IPS DF 4.7 (cell line): ENCODE results near the gene LRRC75B.
"Not testable (repeated sequence)": the region's sequence is repeated elsewhere in the genome, so short reads cannot be mapped to it uniquely, and the experiment has no call there.

Experiments
- DNase-seq: peaks from one replicate; pipeline ENCODE4 v3.0.0-alpha.2; 2013; ENCODE audit warnings: low spot score; ENCODE audit errors: extremely low read depth

LRRC75B gene, protein sequence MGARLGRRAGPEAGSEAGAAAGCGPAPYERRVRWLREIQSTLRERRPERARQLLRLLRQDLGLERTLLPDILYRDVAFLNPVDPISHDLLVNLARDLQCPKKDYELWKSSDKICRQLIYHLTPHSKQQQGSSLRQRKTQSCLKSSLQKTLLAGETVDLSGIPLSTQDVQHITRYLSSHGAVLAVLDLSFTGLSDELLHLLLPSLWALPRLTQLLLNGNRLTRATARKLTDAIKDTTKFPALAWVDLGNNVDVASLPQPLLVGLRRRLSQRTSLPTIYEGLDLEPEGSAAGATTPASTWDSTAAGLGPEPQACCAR

DNA sequence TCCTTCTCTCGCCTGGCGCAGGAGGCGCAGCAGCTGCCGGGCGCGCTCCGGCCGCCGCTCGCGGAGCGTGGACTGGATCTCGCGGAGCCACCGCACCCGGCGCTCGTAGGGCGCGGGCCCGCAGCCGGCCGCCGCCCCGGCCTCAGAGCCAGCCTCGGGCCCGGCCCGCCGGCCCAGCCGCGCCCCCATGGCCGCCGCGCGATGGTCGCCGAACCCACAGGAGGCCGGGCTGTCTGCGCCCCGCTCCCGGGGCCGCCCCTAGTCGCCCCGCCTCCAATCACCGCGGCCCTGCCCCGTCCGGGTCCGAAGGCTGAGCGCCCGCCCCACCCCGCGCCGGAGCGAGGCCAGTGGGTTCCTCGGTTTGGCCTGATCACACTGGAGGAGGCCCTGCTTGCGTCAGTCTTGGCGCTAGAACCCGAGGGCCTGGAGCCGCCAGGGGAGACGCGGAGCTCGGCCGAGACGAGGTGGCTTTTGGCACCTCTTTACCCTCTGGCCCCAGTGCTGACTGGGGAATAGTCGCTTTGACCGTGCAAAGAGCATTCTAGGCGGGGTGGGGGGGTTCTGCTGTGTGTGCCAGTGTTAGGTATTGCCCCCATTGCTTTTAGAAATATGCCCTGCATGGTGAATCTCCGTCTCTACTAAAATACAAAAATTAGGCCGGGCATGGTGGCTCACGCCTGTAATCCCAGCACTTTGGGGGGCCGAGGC is at the start of gene LRRC75B:
Gene LRRC75B (minus strand): TSS at position 223 of the 708 bp plus-strand sequence. CDS start 34 bp downstream, at position 189.
- no peak for DNase-seq

DNA sequence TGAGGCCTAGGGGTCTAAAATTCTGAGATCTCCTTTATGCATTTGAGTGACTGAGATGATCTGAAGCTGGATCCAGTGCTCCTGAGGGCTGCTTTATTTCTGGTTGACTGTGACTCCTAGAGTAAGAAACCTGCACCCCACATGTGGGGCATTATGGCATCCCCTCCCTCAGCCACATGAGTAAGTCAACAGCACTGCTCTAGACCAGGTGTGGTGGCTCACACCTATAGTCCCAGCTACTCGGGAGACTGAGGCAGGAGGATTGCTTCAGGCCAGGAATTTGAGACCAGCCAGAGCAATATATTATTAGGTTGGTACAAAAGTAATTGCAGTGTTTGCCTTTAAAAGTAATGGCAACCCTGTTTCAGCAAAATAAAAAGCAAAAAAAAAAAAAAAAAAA is 49.4 kb upstream of the LRRC75B start:
- not testable (repeated sequence) for DNase-seq

DNA sequence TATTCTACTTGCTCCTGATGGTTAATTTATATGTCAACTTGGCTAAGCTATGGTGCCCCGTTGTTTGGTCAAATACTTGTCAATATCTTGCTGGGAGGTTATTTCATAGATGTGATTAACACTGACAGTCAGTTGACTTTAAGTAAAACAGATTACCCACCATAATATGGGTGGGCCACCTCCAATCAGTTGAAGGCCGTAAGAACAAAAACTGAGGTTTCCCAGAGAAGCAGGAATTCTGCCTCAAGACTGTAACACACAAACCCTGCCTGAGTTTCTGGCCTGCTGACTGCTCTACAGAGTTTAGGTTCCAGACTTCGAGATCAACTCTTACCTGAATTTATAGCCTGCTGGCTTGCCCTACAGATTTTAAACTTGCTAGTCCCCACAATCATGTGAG is 43.6 kb upstream of the LRRC75B start:
- not testable (repeated sequence) for DNase-seq

DNA sequence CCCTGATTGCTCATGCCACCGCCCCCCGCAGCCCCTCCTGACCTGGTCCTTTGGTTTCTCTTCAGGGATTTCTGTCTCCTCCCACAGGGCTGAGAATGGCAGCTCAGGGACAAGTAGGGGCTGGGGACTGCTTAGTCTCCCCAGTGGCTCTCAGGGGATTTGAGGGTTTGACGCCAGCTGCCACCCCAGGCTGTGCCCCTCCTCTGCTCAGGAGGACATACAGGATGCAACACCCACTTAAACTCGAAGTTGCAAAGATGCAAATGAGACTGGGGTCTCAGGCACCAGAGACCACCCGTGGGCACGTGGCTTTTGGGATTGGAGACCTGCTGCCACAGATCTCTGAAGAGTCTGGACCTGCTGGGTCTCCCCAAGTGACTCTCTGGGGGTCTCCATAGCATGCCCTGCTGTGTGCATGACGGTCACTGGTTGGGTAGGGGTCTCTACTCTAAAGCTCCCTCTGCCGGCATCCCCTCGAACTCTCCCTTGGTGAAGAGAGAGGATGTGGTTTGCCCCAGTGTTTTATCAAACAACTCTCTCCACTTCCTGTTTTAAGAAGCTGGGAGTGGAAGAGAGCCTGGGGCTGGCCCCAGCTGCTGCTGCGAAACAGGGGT is 42.0 kb upstream of the LRRC75B start:
- not testable (repeated sequence) for DNase-seq

DNA sequence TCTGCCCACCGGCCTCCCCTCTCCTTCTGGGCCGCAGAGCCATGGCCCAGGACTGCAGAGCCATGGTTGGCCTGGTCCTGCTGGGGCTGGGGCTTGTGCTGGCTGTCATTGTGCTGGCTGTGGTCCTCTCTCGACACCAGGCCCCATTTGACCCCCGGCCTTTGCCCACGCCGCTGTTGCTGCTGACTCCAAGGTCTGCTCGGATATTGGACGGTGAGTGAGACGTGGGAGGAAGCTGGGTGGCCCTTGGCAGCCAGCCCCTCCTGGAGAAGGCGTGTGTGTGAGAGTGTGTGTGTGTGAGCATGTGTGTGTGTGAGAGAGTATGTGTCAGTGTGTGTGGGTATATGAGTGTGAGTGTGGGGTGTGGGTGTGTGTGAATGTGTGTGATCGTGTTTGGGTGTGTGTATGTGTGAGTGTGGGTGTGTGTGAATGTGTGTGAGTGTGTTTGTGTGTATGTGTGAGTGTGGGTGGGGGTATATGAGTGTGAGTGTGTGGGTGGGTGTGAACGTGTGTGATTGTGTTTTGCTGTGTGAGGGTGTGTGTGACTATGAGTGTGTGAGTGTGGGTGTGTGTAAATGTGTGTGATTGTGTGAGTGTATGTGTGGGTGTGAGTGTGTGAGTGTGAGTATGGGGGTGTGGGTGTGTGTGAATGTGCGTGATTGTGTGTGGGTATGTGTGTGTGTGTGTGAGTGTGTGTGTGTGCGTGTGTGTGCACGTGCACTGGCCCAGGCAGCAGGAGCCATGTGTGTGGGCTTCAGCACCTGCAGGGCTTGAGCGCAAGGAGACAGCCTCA is 40.6 kb upstream of the LRRC75B start:
- not testable (repeated sequence) for DNase-seq

DNA sequence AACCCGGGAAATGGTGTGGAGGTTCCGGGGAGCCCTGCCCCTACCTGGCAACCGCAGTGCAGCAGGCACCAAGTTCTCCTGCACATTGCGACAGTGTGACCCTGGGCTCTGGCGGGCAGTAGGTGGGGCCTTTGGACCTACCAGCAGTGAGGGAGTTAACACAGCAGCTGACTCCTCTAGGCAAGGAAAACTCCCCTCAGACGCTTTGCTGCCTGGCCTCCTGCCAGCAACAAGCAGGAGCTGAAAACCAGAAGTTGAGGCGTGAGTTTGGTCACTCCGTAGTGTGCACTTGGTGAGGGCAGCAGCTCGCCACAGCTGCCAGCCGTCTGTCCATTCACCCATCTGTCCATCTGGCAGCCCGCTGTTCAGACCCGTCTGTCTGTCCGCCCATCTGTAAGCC is 39.8 kb upstream of the LRRC75B start:
- not testable (repeated sequence) for DNase-seq

DNA sequence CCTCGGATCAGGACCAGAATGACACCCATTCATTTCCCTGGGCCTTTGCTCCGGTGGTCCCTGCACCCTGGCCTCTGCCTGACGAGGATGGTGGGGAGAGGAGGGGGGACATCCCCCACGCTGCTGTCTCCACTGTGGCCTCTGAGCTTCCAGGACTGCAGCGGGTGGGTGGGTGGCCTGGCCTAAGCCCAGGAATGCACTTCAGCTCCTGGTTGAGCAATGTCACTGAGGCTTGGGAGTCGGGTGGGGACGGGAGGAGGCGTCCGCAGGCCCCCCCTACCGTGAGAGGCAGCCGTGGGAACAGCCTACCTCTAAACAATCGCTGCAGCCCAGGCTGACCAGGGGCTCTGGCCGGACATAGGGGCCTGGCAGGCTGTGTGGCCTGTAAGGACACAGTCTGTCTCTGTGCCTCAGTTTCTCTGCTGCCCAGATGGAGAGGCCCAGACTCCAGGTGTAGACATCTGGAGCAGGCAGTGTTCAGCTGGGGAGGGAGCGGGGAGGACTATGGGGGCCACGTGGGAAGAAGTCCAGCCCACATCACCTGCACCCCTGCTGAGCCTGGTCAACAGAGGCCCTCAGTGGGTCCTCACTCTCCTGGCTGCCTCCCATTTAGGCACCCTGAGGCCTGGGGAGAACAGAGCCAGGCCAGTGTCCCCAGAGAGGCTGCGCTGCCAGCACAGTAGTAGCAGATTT is 38.7 kb upstream of the LRRC75B start:
- not testable (repeated sequence) for DNase-seq

DNA sequence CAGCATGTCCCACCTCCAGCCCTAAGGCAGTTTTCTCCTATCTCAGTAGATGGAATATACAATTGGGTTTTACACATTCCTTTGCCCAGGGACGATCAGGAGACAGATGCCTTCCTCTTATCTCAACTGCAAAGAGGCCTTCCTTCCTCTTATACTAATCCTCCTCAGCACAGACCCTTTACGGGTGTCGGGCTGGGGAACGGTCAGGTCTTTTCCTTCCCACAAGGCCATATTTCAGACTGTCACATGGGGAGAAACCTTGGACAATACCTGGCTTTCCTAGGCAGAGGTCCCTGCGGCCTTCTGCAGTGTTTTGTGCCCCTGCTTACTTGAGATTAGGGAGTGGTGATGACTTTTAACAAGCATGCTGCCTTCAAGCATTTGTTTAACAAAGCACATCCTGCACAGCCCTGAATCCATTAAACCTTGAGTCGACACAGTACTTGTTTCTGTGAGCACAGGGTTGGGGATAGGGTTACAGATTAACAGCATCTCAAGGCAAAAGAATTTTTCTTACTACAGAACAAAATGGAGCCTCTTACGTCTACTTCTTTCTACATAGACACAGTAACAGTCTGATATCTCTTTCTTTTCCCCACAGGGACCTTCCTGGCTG is 38.0 kb upstream of the LRRC75B start:
- not testable (repeated sequence) for DNase-seq

DNA sequence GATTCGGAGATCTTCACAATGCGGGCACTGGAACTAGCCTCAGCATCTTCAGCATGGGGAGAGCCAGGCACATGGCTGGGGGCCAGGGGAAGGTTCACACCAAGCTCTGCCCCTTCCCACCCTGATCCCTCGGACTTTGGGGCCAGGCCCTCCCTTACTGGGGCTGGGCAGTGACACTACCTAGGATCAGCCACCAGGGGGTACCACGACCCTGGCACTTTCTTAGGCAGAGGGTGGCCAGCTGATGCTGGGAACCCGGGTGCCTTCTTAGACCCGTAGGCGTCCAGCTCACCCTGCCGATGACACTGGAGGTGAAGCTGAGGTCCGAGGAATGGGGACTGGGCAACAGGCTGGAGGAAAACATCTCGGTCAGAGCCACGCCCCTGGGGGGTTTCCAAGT is 36.2 kb upstream of the LRRC75B start:
- not testable (repeated sequence) for DNase-seq

DNA sequence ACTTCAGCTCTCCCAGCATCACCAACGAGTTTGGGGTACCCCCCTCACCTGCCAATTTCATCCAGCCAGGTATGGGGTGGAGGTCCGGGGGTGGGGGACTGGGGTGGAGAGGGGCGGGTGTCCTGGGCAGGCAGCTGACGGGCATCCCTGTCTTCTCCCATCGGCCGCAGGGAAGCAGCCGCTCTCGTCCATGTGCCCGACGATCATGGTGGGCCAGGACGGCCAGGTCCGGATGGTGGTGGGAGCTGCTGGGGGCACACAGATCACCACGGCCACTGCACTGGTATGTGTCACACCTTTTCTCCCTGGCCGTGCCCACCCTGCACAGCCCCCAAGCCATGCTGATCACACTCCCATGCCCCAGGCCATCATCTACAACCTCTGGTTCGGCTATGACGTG is 35.0 kb upstream of the LRRC75B start:
- DNase-seq: not testable (repeated sequence)

DNA sequence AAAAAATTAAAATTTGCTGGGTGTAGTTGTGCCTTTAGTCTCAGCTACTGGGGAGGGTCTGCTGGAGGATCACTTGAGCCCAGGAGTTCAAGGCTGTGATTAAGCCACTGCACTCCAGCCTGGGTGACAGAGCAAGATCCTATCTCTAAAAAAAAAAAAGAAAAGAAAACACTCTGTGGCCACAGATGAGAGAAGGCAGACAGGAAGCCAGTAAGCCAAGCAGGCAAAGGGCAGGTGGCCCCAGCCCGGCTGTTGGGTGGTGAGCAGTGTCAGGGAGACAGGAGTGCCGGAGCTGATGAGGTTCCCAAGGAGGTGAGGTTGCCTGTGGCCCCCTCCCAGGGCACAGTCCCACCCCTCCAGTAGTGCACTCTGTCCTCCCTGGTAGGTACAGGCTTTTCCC is 29.7 kb upstream of the LRRC75B start:
- not testable (repeated sequence) for DNase-seq

DNA sequence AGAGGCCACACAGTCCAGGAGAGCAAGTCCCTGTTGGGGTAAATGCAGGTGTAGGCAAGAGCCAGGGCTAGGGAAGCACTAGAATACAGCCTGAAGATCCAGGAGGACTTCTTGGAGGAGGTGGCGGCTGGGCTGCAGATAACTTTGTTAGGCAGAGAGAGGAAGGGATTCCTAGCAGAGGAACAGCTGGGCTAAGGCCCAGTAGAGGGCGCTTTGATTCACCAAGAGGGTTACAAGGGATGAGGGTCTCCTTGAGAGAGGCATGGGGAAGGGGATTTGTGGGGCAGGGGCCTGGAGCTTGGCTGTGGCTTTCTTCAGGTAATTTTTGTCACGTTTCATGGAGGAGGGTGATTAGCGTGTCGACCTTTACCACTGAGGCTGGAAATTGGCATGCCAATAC is 28.4 kb upstream of the LRRC75B start:
- not testable (repeated sequence) for DNase-seq

DNA sequence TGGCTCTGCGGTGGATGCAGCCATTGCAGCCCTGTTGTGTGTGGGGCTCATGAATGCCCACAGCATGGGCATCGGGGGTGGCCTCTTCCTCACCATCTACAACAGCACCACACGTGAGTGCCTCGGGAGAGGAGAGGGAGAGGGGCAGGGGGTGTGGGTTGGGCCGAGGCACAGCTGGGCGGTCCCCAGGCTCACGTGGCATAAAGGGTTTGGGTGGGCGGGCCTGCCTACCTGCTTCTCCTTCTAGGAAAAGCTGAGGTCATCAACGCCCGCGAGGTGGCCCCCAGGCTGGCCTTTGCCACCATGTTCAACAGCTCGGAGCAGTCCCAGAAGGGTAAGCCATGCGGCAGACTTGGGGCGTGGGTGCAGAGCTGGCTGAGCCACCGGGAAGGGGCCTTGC is 21.9 kb upstream of the LRRC75B start:
- not testable (repeated sequence) for DNase-seq

DNA sequence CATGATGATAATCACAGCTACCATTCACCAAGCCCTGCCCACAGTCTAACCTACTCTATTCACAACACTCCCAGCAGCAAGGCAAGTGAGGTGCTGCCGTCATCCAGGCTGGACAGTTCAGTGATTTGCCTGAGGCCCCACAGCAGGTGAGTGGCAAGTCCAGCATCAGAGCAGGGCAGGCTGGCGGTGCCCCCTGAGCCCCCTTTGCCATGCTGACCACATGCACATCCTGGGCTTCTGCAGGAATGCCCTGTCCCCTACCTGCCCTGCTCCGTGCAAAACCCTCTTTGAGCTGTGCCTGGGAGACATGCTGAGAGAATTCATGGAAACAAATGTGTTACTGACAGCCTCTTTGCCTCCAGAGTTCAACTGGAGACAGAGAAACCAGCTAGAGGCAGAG is 17.0 kb upstream of the LRRC75B start:
- DNase-seq: not testable (repeated sequence)

DNA sequence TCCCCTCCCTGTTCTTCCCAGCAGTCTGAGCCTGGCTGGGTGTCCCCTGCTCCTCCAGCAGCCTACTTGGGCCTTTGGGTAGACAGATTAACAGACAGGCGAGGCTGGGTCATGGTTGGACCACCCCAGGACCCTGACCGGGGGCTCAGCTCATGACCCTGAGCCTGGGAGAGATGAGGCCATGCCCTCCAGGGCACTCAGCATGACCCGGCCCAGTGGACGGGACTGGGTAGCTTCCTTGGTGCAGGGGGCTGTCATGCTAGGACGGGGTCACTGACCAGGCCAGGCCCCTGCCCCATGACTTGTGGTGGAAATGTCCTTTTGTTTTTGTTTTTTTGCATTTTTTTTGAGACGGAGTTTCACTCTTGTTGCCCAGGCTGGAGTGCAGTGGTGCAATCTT is 15.5 kb upstream of the LRRC75B start:
- not testable (repeated sequence) for DNase-seq

DNA sequence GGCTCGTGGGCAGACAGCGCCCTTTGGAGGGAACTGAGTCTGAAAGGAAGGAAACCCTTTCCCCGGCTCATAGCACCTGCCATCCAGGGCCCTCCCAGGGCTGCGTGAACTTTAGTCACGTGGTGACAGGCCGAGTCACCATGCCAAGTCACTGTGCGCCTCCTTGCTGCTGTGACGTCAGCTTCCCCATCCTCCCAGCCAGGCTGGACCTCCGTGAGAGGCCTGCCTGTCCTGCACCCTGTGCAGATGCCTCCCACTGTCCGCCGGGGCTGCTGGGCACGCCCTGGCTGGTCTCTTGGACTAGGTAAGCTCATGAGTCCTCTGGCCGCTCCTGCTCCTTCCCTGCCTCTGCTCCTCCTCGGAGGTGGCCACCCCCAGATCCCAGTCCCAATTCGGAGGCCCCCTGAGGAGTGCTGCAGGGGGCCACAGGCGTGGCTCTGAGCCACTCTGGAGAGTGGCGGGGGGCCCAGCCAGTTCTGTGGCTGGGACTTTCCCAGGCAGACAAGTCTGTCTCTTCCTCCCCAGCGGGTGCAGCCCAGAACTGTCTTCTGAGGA is 14.6 kb upstream of the LRRC75B start:
- not testable (repeated sequence) for DNase-seq

DNA sequence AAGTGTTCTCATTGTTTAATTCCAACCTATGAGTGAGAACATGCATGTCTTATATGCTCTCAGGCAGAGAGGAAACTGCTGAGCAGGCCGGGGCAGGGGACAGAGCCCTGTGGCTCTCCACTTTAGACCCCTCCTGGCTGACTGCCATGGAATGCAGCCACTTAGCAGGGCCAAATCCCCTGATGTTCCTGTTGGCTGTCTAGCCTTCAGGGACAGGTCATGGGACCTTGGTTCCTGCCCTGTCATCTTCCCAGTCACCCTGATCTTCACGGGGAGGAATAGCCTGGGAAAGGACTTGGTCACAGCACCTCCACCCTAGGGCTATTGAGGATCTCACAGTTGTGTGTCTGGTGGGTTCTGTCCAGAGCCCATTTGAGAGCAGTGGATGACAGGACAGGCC is 13.5 kb upstream of the LRRC75B start:
- not testable (repeated sequence) for DNase-seq

DNA sequence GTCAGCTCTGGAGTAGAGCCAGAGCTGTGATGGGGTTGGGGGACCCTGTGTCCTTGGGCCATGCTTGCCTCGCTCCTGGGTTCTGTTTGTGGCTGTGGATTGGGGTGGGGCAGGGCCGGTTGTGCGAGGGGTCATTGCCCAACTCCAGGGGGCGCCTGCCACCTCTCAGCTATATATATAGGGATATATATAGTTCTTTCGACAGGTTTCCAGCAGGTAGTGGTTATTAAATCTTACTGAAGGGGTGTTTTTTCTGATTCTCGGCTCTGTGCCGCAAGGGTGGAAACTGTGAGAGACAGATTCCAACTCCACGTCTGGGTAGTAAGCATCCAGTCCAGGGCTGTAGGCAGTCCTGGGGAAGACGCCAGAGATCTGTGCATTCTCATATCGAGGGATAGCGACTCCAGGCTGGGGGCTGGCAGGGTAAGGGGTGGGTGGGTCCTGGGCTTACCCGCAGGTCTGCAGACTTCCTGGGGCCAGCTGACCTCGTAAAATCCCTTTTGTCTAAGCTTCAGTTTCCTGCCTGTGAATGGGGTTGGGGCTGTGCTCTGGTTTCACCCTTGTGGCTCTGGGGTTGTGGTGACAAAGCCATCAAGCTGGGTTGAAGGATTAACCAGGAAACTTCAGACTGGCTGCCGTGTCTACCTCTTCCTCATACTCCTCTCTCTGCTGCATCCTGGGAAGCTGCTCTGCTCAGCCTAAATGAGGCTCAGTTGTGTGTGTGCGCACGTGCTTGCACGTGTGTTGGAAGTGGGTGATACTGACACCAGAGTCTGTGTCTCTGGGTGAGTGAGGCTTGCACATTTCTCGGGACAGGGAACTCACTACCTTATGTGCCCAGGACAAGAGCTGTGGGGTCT is 11.1 kb upstream of the LRRC75B start:
- not testable (repeated sequence) for DNase-seq
